C4-2B (cell line): ENCODE data around the gene KRT80.

Experiments
- H3K27ac ChIP-seq: fragments of 450-650 bp; 2 replicates; pipeline ENCODE4 v1.5.1; 2017
- CTCF ChIP-seq: fragments of 450-650 bp; conservative IDR thresholded peaks from 2 replicates; pipeline ENCODE4 v1.5.1; 2017; ENCODE audit warnings: mild to moderate bottlenecking
- ZFX ChIP-seq: fragments of 450-650 bp; IDR thresholded peaks from 2 replicates; pipeline ENCODE4 v1.6.1; 2017

The KRT80 gene

GRCh38 chr12:52207895-52208294 is 16.1 kb upstream of the KRT80 start:
- peak overlapping the region; percentile 47 for H3K27ac ChIP-seq
- TF ChIP-seq ZFX (no peak), CTCF (no peak)

- peak overlapping the region; percentile 47 for H3K27ac ChIP-seq
- no peak for TF ChIP-seq ZFX
- no peak for TF ChIP-seq CTCF
These were observed 15.3 kb upstream of the KRT80 start for GRCh38 chr12:52207106-52207505.

DNA sequence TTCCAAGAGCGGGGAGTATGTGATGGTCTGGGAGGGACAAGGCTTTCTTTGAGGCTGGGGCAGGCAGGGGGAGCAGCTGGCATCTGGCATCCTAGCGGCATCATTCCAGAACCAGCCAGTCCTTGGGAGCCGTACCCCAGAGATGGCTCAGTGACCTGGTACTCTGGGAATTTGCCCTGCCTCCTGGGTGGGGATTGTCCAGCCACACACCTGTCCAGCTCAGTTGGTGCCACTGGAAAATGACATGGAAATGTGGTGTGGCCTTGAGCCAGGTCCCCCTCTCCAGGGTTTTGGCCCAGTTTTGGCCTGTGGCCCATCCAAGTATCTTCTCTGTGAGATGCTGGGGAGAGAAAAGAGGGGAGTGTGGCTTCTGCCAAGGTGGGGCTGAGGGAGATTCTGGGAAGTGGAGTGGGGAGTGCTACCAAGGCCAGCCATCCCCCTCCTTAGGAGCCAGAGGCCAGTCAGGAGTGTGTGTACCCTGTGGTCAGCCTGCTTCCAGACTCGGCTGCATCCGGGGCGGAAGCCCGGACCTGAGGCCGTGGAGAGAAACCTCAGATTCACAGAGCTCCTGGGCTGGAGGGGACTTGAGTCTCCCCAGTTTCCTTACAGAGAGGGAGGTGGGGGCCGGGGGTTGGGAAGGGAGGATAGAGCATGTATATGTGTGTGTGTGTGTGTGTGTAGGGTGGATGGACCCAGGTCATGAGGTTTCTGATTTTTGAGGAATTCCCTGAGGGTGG is 14.7 kb upstream of the KRT80 start:
- no peak overlapping the region for H3K27ac ChIP-seq
- TF ChIP-seq ZFX (no peak), CTCF (no peak)

- no peak for TF ChIP-seq ZFX
- no peak for TF ChIP-seq CTCF
- H3K27ac ChIP-seq = no peak overlapping the region
These were observed 13.9 kb upstream of the KRT80 start for GRCh38 chr12:52205612-52206303.

DNA sequence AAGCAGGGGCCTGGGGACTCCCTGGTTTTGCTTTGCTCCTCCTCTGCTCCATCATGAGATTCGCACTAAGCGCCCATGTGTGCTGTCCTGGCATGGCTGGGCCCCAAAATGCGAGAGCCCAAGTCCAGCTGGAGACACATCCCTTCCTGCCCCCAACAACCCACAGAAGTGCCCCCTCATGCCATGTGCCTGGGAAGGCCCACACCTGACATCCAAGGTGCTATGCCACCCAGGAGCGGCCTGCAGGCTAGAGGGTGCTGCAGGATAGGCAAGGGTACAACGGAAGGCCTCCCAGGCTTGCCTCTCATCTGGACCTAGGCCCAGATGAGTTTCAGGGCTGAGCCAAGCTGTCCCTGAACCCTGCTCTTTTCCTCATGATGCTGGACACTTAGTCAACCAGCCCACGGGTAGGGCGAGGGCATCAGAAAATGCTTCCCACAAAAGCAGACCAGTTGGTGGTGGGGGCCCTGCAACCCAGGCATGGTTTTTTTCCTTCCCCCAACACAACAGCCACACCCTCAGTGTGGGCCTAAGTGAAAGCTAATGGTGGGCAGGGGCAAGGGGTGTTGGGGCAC is 13.2 kb upstream of the KRT80 start:
- H3K27ac ChIP-seq = no peak overlapping the region
- TF ChIP-seq CTCF (no peak), ZFX (no peak)

- no peak overlapping the region for H3K27ac ChIP-seq
- no peak for TF ChIP-seq CTCF
- TF ChIP-seq ZFX = no peak
These were observed 12.5 kb upstream of the KRT80 start for GRCh38 chr12:52204095-52204930.
